Activated CD8-positive, alpha-beta memory T cell treated with anti-CD3 and anti-CD28 coated beads for 1 hour (primary cell): Measurements from ENCODE around the gene IGDCC3.
"Not testable (repeated sequence)": the region's sequence is repeated elsewhere in the genome, so short reads cannot be mapped to it uniquely, and the experiment has no call there.

Experiments
- DNase-seq, 2 donors: peaks; one replicate each; pipeline ENCODE4 v3.0.0-alpha.2; 2020; ENCODE audit warnings: low read depth in 1 of 2; ENCODE audit errors: extremely low read depth in 1 of 2

Gene IGDCC3

GRCh38 chr15:65371976-65372786 is 5.6 kb downstream of the IGDCC3 start:
- no peak for DNase-seq

- DNase-seq = no peak
Observed at GRCh38 chr15:65370885-65371284, 6.9 kb downstream of the IGDCC3 start.

- no peak for DNase-seq
Observed at GRCh38 chr15:65369651-65370050, 8.2 kb downstream of the IGDCC3 start.

- DNase-seq = no peak
Observed at GRCh38 chr15:65369212-65369547, 8.6 kb downstream of the IGDCC3 start.

- no peak for DNase-seq
Observed at GRCh38 chr15:65368302-65369211, 9.2 kb downstream of the IGDCC3 start.

GRCh38 chr15:65366122-65366892 is 11.5 kb downstream of the IGDCC3 start:
- no peak for DNase-seq

- DNase-seq = no peak
Observed at GRCh38 chr15:65365229-65365628, 12.6 kb downstream of the IGDCC3 start.

- DNase-seq = no peak
Observed at GRCh38 chr15:65363766-65364165, 14.0 kb downstream of the IGDCC3 start.

- DNase-seq = no peak
Observed at GRCh38 chr15:65363306-65363705, 14.5 kb downstream of the IGDCC3 start.

- no peak for DNase-seq
Observed at GRCh38 chr15:65362491-65362890, 15.3 kb downstream of the IGDCC3 start.

GRCh38 chr15:65361708-65362459 is 15.9 kb downstream of the IGDCC3 start:
- DNase-seq = no peak

GRCh38 chr15:65360506-65360905 is 17.3 kb downstream of the IGDCC3 start:
- DNase-seq = no peak

- DNase-seq = no peak
Observed at GRCh38 chr15:65355988-65356353, 21.8 kb downstream of the IGDCC3 start.

GRCh38 chr15:65355173-65355987 is 22.4 kb downstream of the IGDCC3 start:
- no peak for DNase-seq

GRCh38 chr15:65354835-65355172 is 23.0 kb downstream of the IGDCC3 start:
- DNase-seq = no peak

GRCh38 chr15:65351972-65352371 is 25.8 kb downstream of the IGDCC3 start:
- not testable (repeated sequence) for DNase-seq

GRCh38 chr15:65349338-65349737 is 28.5 kb downstream of the IGDCC3 start:
- DNase-seq = no peak

- not testable (repeated sequence) for DNase-seq
Observed at GRCh38 chr15:65347756-65348155, 30.0 kb downstream of the IGDCC3 start.

- DNase-seq = no peak
Observed at GRCh38 chr15:65346856-65347598, 30.8 kb downstream of the IGDCC3 start.
